Left ventricle myocardium inferior (tissue), 1 donor: ENCODE data around the gene PAPOLG. TPM values are rescaled to one million over a fixed set of nuclear protein-coding genes. Genes with fewer than 3 reads are reported as not detected.
"Not testable (repeated sequence)": the region's sequence is repeated elsewhere in the genome, so short reads cannot be mapped to it uniquely, and the experiment has no call there.

ENCODE experiments used
- DNase-seq: peaks from one replicate; pipeline ENCODE4 v3.0.0-alpha.2; 2020
- H3K27ac ChIP-seq: fragments of 200-600 bp; replicated peaks from 2 replicates; pipeline ENCODE4 v1.8.0; 2021
- H3K27me3 ChIP-seq: fragments of 200-600 bp; 2 replicates; pipeline ENCODE4 v1.8.0; 2021; ENCODE audit warnings: low read depth
- H3K36me3 ChIP-seq: fragments of 200-600 bp; 2 replicates; pipeline ENCODE4 v1.8.0; 2021
- H3K4me1 ChIP-seq: fragments of 200-600 bp; 2 replicates; pipeline ENCODE4 v1.8.0; 2021
- H3K4me3 ChIP-seq: fragments of 200-600 bp; 2 replicates; pipeline ENCODE4 v1.8.0; 2021; ENCODE audit warnings: mild to moderate bottlenecking, moderate library complexity
- H3K9me3 ChIP-seq: fragments of 200-600 bp; replicated peaks from 2 replicates; pipeline ENCODE4 v1.8.0; 2021
- CTCF ChIP-seq: fragments of 200-600 bp; IDR thresholded peaks from 2 replicates; pipeline ENCODE4 v1.8.0; 2021; ENCODE audit warnings: antibody characterized with exemption, mild to moderate bottlenecking, borderline replicate concordance
- intact Hi-C: fragments of 100-400 bp; cut with micrococcal nuclease; formaldehyde crosslinking; loops from one replicate; pipeline ENCODE4 v1.11.0; 2022
- total RNA-seq: library from RNA; stranded (reverse); fragmentation: NEBNext Ultra II Directional; extraction: Animal tissue kit (Norgen Biotek cat#: 25700); gene quantifications from one replicate; pipeline ENCODE4 v1.2.1, GENCODE V29; 2021
- donor health status: DM: no; HTN: yes; CAD: no; lungs with severe emphysema.

The PAPOLG gene
- total RNA-seq, 1 donor from 2014 or later = 6.9 TPM

- H3K4me1 ChIP-seq = peaks cover 8% of the 10 kb centered on the region
- intact Hi-C loops = no loop called here
- H3K27ac ChIP-seq = no peak overlapping the region
- H3K36me3 ChIP-seq = peaks cover 6% of the 10 kb centered on the region
- no peak overlapping the region for H3K4me3 ChIP-seq
- TF ChIP-seq CTCF = no peak
- H3K9me3 ChIP-seq = no peaks in the 10 kb centered on the region
- H3K27me3 ChIP-seq = no peaks in the 10 kb centered on the region
- no peak for DNase-seq
These were observed 52.3 kb downstream of the PAPOLG start for GRCh38 chr2:60808330-60808801.

- no peak overlapping the region for H3K4me3 ChIP-seq
- peaks cover 7% of the 10 kb centered on the region for H3K4me1 ChIP-seq
These were observed 55.7 kb downstream of the PAPOLG start for GRCh38 chr2:60811491-60812375.

GRCh38 chr2:60817191-60817590, 61.1 kb downstream of the PAPOLG start:
- H3K4me1 ChIP-seq, H3K27ac ChIP-seq, H3K4me3 ChIP-seq, intact Hi-C loops, DNase-seq, H3K9me3 ChIP-seq, H3K27me3 ChIP-seq, H3K36me3 ChIP-seq: not testable (repeated sequence)

More at GRCh38 chr2:60811491-60812375, 55.7 kb downstream of the PAPOLG start:
- H3K36me3 ChIP-seq = no peaks in the 10 kb centered on the region
- no peak for TF ChIP-seq CTCF
- DNase-seq = no peak
- no peaks in the 10 kb centered on the region for H3K9me3 ChIP-seq
- peaks cover 5% of the 10 kb centered on the region for H3K27me3 ChIP-seq
- H3K27ac ChIP-seq = no peak overlapping the region
- intact Hi-C loops = no loop called here

GRCh38 chr2:60818272-60818671, 62.2 kb downstream of the PAPOLG start:
- Histone ChIP-seq H3K27ac (no peak overlapping the region), H3K27me3 (peaks cover 5% of the 10 kb centered on the region), H3K9me3 (no peaks in the 10 kb centered on the region), H3K4me3 (no peak overlapping the region), H3K4me1 (no peaks in the 10 kb centered on the region), H3K36me3 (no peaks in the 10 kb centered on the region)
- no peak for TF ChIP-seq CTCF
- intact Hi-C loops = no loop called here
- DNase-seq = no peak

- intact Hi-C loops = no loop called here
- H3K27ac ChIP-seq = no peak overlapping the region
- no peak for TF ChIP-seq CTCF
- H3K4me3 ChIP-seq = no peak overlapping the region
- H3K27me3 ChIP-seq = peaks cover 5% of the 10 kb centered on the region
- DNase-seq = no peak
- no peaks in the 10 kb centered on the region for H3K36me3 ChIP-seq
- no peaks in the 10 kb centered on the region for H3K4me1 ChIP-seq
- H3K9me3 ChIP-seq = no peaks in the 10 kb centered on the region
These were observed 63.2 kb downstream of the PAPOLG start for GRCh38 chr2:60819155-60819862.
